Spleen (tissue), 11 donors: ENCODE results near the gene ZDHHC18. TPM values are rescaled to one million over a fixed set of nuclear protein-coding genes. Genes with fewer than 3 reads are reported as not detected.
"Not testable (repeated sequence)": the region's sequence is repeated elsewhere in the genome, so short reads cannot be mapped to it uniquely, and the experiment has no call there.

ENCODE experiments used
- DNase-seq: peaks from one replicate; pipeline ENCODE4 v3.0.0-alpha.2; 2020
- H3K27ac ChIP-seq, 8 donors: fragments of 200-600 bp; sonication (generic) in 7 of 8; 1 replicate in 4 of 8; 2 replicates in 4 of 8; pipeline versions ENCODE4 v1.5.0 to v1.8.0; 2016 to 2021; ENCODE audit warnings: inconsistent platforms in 4 of 8, mild to moderate bottlenecking in 4 of 8, moderate library complexity in 1 of 8
- H3K27me3 ChIP-seq, 7 donors: fragments of 200-600 bp; sonication (generic) in 6 of 7; replicated peaks in 1 of 7; 1 replicate in 4 of 7; 2 replicates in 3 of 7; pipeline versions ENCODE4 v1.5.0 to v1.8.0; 2016 to 2021; ENCODE audit warnings: inconsistent platforms in 3 of 7, mild to moderate bottlenecking in 1 of 7
- H3K36me3 ChIP-seq, 6 donors: fragments of 200-600 bp; sonication (generic) in 5 of 6; 1 replicate in 4 of 6; 2 replicates in 2 of 6; pipeline versions ENCODE4 v1.5.0 to v1.8.0; 2016 to 2021; ENCODE audit warnings: inconsistent platforms in 2 of 6
- H3K4me1 ChIP-seq, 6 donors: fragments of 200-600 bp; sonication (generic) in 5 of 6; 1 replicate in 3 of 6; 2 replicates in 3 of 6; pipeline versions ENCODE4 v1.5.0 to v1.8.0; 2016 to 2021; ENCODE audit warnings: inconsistent platforms in 3 of 6
- H3K4me3 ChIP-seq, 8 donors: fragments of 200-600 bp; sonication (generic) in 7 of 8; 1 replicate in 4 of 8; 2 replicates in 4 of 8; pipeline versions ENCODE4 v1.5.0 to v1.8.0; 2016 to 2021; ENCODE audit warnings: inconsistent platforms in 4 of 8, mild to moderate bottlenecking in 4 of 8, moderate library complexity in 2 of 8
- H3K9me3 ChIP-seq, 8 donors: fragments of 200-600 bp; sonication (generic) in 7 of 8; 1 replicate in 4 of 8; 2 replicates in 4 of 8; pipeline versions ENCODE4 v1.5.0 to v1.8.0; 2016 to 2021; ENCODE audit warnings: inconsistent platforms in 4 of 8
- CTCF ChIP-seq, 11 experiments: fragments of 200-600 bp in 7 of 11; fragments of 450-650 bp in 4 of 11; sonication (generic) in 4 of 11; IDR thresholded peaks in 8 of 11; conservative IDR thresholded peaks in 3 of 11; 1 replicate in 7 of 11; 2 replicates in 4 of 11; pipeline versions ENCODE4 v1.4.0 to v1.8.0; 2016 to 2021; ENCODE audit warnings: antibody characterized with exemption in 11 of 11, inconsistent platforms in 4 of 11, mild to moderate bottlenecking in 1 of 11
- POLR2A ChIP-seq, 3 donors: fragments of 450-650 bp; IDR thresholded peaks; one replicate each; pipeline ENCODE4 v1.5.1; 2017; ENCODE audit warnings: antibody characterized with exemption in 3 of 3, mild to moderate bottlenecking in 1 of 3
- POLR2AphosphoS5 ChIP-seq, 3 donors: sonication (generic); formaldehyde crosslinking; IDR thresholded peaks; one replicate each; pipeline ENCODE4 v1.5.1; 2017; ENCODE audit warnings: antibody characterized with exemption in 3 of 3
- WGBS, 5 donors: extraction: QIAGEN DNeasy Blood & Tissue Kit in 3 of 5; methylation state at CpG; one replicate each; pipeline versions ENCODE4 v1.1.5 to v1.1.7; 2013 to 2018; 5-methylcytosine and 5-hydroxymethylcytosine counted together
- intact Hi-C: fragments of 100-400 bp; cut with DNase I; formaldehyde crosslinking; loops from one replicate; pipeline ENCODE4 v1.15.0; 2023; ENCODE audit warnings: low total_unique reads
- polyA plus RNA-seq, 3 donors: library from polyadenylated mRNA; stranded (reverse); fragments of 200-250 nt; gene quantifications; one replicate each; pipeline ENCODE4 v1.2.1, GENCODE V29; 2013
- total RNA-seq, 7 donors: library from RNA; depleted of rRNA in 3 of 7; stranded (reverse); fragments of >200 nt in 3 of 7; fragmentation: NEBNext Ultra II Directional in 4 of 7; extraction: Animal tissue kit (Norgen Biotek cat#: 25700) in 4 of 7; gene quantifications; one replicate each; pipeline versions ENCODE4 v1.1.0 to v1.2.1, GENCODE V29; 2016 to 2021
- donor health status: healthy with polysubstance abuse.
- donor health status: DM: no; HTN: no; CAD: no; lungs with moderate emphysema.
- donor health status: DM: no; HTN: no; CAD: no.
- donor health status: Bipolar disorder and iron deficiency.
- donor health status: healthy.
- donor health status: DM: no; HTN: no; CAD: no.
- donor health status: DM: yes; HTN: yes; CAD: no.

The ZDHHC18 gene
- total and polyA plus RNA-seq, 10 donors: 6.2 to 80.4 (median 50.3) TPM

GRCh38 chr1:26833432-26834405 is 7.2 kb downstream of the ZDHHC18 start:
- peak overlapping the region in 3 of 8 donors; percentile 1 to 60 (median 2) for H3K4me3 ChIP-seq
- H3K9me3 ChIP-seq: no peaks in the 10 kb centered on the region
- peak overlapping the region; percentile 80 to 94 (median 90) for H3K27ac ChIP-seq
- intact Hi-C loops: no loop called here
- DNase-seq: peak; percentile 97
- H3K36me3 ChIP-seq: peaks cover 0 to 83% (median 45%) of the 10 kb centered on the region in 6 donors
- TF ChIP-seq CTCF (IDR thresholded peaks at IDR 0.05 in 8 of 11, conservative IDR thresholded peaks at IDR 0.05 in 3 of 11): peak in 10 of 11 experiments; percentile 14 to 68 (median 44)
- peak; percentile 78 to 91 (median 84) for TF ChIP-seq POLR2AphosphoS5 (IDR thresholded peaks at IDR 0.05)
- peak in 1 of 3 donors; percentile 43 for TF ChIP-seq POLR2A (IDR thresholded peaks at IDR 0.05)
- H3K4me1 ChIP-seq: peaks cover 22 to 85% (median 70%) of the 10 kb centered on the region in 6 donors
- H3K27me3 ChIP-seq: no peaks in the 10 kb centered on the region
- 42 to 46% (median 45%) methylated on average over 21 to 23 of the region's 23 CpGs for WGBS, 5 donors

GRCh38 chr1:26837665-26838064 is 11.2 kb downstream of the ZDHHC18 start:
- intact Hi-C loops, DNase-seq, H3K27me3 ChIP-seq, H3K4me3 ChIP-seq, H3K9me3 ChIP-seq: not testable (repeated sequence)
- WGBS, 5 donors: 84 to 94% (median 93%) methylated on average over 5 of the region's 5 CpGs
- peaks cover 16 to 59% (median 45%) of the 10 kb centered on the region in 6 donors for H3K4me1 ChIP-seq
- H3K36me3 ChIP-seq: peaks cover 0 to 99% (median 60%) of the 10 kb centered on the region in 6 donors
- H3K27ac ChIP-seq: peak overlapping the region in 5 of 8 donors; percentile 69 to 88 (median 77)

GRCh38 chr1:26838474-26839338 is 12.2 kb downstream of the ZDHHC18 start:
- Histone ChIP-seq H3K9me3 (no peaks in the 10 kb centered on the region), H3K36me3 (peaks cover 0 to 99% (median 64%) of the 10 kb centered on the region in 6 donors), H3K4me3 (no peak overlapping the region), H3K4me1 (peaks cover 16 to 49% (median 35%) of the 10 kb centered on the region in 6 donors), H3K27ac (peak overlapping the region; percentile 43 to 88 (median 72)), H3K27me3 (no peaks in the 10 kb centered on the region)
- 33 to 64% (median 52%) methylated on average over 8 of the region's 8 CpGs for WGBS, 5 donors
- intact Hi-C loops: no loop called here
- peak; percentile 85 for DNase-seq
- TF ChIP-seq POLR2A (IDR thresholded peaks at IDR 0.05) (no peak), POLR2AphosphoS5 (IDR thresholded peaks at IDR 0.05) (peak; percentile 66 to 79 (median 75))

- Histone ChIP-seq H3K27me3 (no peaks in the 10 kb centered on the region), H3K27ac (peak overlapping the region; percentile 43 to 88 (median 72)), H3K36me3 (peaks cover 0 to 99% (median 65%) of the 10 kb centered on the region in 6 donors), H3K9me3 (no peaks in the 10 kb centered on the region), H3K4me3 (no peak overlapping the region), H3K4me1 (peaks cover 11 to 44% (median 28%) of the 10 kb centered on the region in 6 donors)
- intact Hi-C loops: no loop called here
- WGBS, 5 donors: 86 to 100% (median 90%) methylated on average over 1 of the region's 1 CpG
- no peak for DNase-seq
- no peak for TF ChIP-seq POLR2AphosphoS5 (IDR thresholded peaks at IDR 0.05)
- TF ChIP-seq CTCF (IDR thresholded peaks at IDR 0.05 in 8 of 11, conservative IDR thresholded peaks at IDR 0.05 in 3 of 11): no peak
- TF ChIP-seq POLR2A (IDR thresholded peaks at IDR 0.05): no peak
Observed at GRCh38 chr1:26839339-26839722, 12.8 kb downstream of the ZDHHC18 start.
